ENCODE data around the gene CDK19. TPM values are rescaled to one million over a fixed set of nuclear protein-coding genes. Genes with fewer than 3 reads are reported as not detected.
A peak's percentile ranks its signal among the peaks of the same experiment; 100 is the strongest.

Gene CDK19
- total and polyA plus RNA-seq, 5 donors from 2014 or later, result 1.4 to 16.5 (median 1.6) TPM

DNA sequence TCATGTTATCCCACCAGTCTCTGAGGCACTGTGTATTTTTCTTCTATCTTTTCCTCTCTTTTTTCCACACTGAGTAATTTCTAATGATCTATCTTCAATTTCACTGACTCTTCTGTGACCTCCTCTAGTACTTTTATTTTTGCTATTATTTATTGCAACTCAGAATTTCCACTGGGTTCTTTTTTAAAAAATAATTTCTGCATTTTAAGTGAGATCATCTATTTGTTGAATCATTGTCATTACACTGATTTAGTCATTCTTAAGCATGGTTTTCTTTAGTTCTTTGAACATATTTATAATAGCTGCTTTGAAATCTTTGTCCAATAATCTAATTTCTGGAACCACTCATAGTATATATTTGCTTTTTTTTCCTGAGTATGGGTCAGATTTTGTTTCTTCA lies 242.1 kb downstream of the CDK19 start:
- Mint-ChIP-seq H3K4me3 (no peak overlapping the region), H3K36me3 (no peaks in the 10 kb centered on the region), H3K9me3 (peaks cover 0 to 1% (median 0%) of the 10 kb centered on the region in 7 donors), H3K4me1 (peaks cover 0 to 6% (median 0%) of the 10 kb centered on the region in 4 donors), H3K27me3 (peaks cover 7% of the 10 kb centered on the region), H3K27ac (no peak overlapping the region)
- ATAC-seq (ENCODE audit: low read depth in 2 of 2) (no peak), DNase-seq (no peak)
- H3K27ac ChIP-seq (ENCODE audit: insufficient read depth, low read length, poor library complexity, severe bottlenecking), result no peak overlapping the region
- no peak overlapping the region for H3K4me3 ChIP-seq (ENCODE audit: low read depth, low read length)
- no peaks in the 10 kb centered on the region for H3K4me1 ChIP-seq (ENCODE audit: control insufficient read depth, insufficient read depth, low read length, poor library complexity, severe bottlenecking)
- H3K36me3 ChIP-seq (ENCODE audit: control insufficient read depth, insufficient read depth, low read length), result no peaks in the 10 kb centered on the region
- no peaks in the 10 kb centered on the region for H3K27me3 ChIP-seq (ENCODE audit: control insufficient read depth, insufficient read depth, low read length)
- H3K9me3 ChIP-seq (ENCODE audit: control insufficient read depth in 2 of 2, low read length in 2 of 2), result no peaks in the 10 kb centered on the region

GRCh38 chr6:110567957-110568696 lies 247.1 kb downstream of the CDK19 start:
- Histone ChIP-seq H3K4me3 (ENCODE audit: low read depth, low read length) (no peak overlapping the region), H3K4me1 (ENCODE audit: control insufficient read depth, insufficient read depth, low read length, poor library complexity, severe bottlenecking) (no peaks in the 10 kb centered on the region), H3K27me3 (ENCODE audit: control insufficient read depth, insufficient read depth, low read length) (no peaks in the 10 kb centered on the region), H3K9me3 (ENCODE audit: control insufficient read depth in 2 of 2, low read length in 2 of 2) (no peaks in the 10 kb centered on the region), H3K27ac (ENCODE audit: insufficient read depth, low read length, poor library complexity, severe bottlenecking) (no peak overlapping the region), H3K36me3 (ENCODE audit: control insufficient read depth, insufficient read depth, low read length) (no peaks in the 10 kb centered on the region)
- Mint-ChIP-seq H3K27me3 (no peaks in the 10 kb centered on the region), H3K27ac (no peak overlapping the region), H3K4me1 (peaks cover 0 to 5% (median 2%) of the 10 kb centered on the region in 4 donors), H3K4me3 (no peak overlapping the region), H3K36me3 (no peaks in the 10 kb centered on the region), H3K9me3 (peaks cover 0 to 2% (median 0%) of the 10 kb centered on the region in 7 donors)
- DNase-seq (no peak), ATAC-seq (ENCODE audit: low read depth in 2 of 2) (no peak)

GRCh38 chr6:110566346-110567125 lies 248.7 kb downstream of the CDK19 start:
- H3K36me3 ChIP-seq (ENCODE audit: control insufficient read depth, insufficient read depth, low read length), result no peaks in the 10 kb centered on the region
- Mint-ChIP-seq H3K27ac (peak overlapping the region in 1 of 3 donors; percentile 7), H3K36me3 (no peaks in the 10 kb centered on the region), H3K9me3 (peaks cover 0 to 3% (median 0%) of the 10 kb centered on the region in 7 donors), H3K4me1 (peaks cover 0 to 14% (median 7%) of the 10 kb centered on the region in 4 donors), H3K4me3 (no peak overlapping the region), H3K27me3 (no peaks in the 10 kb centered on the region)
- H3K4me3 ChIP-seq (ENCODE audit: low read depth, low read length), result no peak overlapping the region
- no peaks in the 10 kb centered on the region for H3K27me3 ChIP-seq (ENCODE audit: control insufficient read depth, insufficient read depth, low read length)
- H3K4me1 ChIP-seq (ENCODE audit: control insufficient read depth, insufficient read depth, low read length, poor library complexity, severe bottlenecking), result peaks cover 4% of the 10 kb centered on the region
- H3K9me3 ChIP-seq (ENCODE audit: control insufficient read depth in 2 of 2, low read length in 2 of 2), result no peaks in the 10 kb centered on the region
- ATAC-seq (ENCODE audit: low read depth in 2 of 2), result no peak
- no peak overlapping the region for H3K27ac ChIP-seq (ENCODE audit: insufficient read depth, low read length, poor library complexity, severe bottlenecking)
- no peak for DNase-seq

DNA sequence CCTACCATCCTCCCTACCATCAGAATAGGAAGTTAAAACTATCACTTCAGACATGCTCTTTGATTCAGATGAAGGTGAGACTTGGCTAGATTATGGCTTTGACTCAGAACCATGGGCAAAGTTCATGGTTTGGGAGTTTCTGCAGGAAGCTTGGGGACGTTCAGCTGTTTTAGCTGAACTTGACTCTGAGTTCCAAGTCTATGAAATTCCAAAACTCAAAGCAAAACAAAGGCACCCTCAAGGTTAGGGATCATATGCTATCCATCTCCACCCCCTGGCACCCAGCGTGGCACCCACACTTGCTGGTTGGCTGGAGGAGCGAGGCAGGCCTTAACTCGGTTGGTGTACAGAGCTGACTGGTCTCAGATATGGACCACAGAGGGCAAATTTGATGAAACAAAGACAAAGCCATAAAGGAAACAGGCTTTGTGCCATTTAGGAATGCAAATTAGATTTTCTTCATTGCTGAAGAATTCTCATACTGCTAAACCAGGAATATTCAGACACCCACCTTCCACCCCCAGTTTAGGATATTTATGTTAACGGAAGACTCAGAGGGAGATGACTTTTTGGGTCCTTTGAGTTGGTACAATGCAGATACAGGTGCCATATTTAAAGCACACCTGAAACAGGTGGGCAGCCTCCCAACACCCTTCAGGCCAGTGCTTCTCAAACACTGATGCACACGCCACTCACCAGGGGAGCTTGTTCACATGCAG lies 250.4 kb downstream of the CDK19 start:
- ATAC-seq (ENCODE audit: low read depth in 2 of 2) (no peak), DNase-seq (no peak)
- H3K4me1 Mint-ChIP-seq, result peaks cover 8 to 31% (median 21%) of the 10 kb centered on the region in 4 donors
- no peak overlapping the region for H3K27ac ChIP-seq (ENCODE audit: insufficient read depth, low read length, poor library complexity, severe bottlenecking)
- no peak overlapping the region for H3K27ac Mint-ChIP-seq
- no peaks in the 10 kb centered on the region for H3K27me3 Mint-ChIP-seq
- no peaks in the 10 kb centered on the region for H3K36me3 ChIP-seq (ENCODE audit: control insufficient read depth, insufficient read depth, low read length)
- no peak overlapping the region for H3K4me3 ChIP-seq (ENCODE audit: low read depth, low read length)
- peaks cover 20% of the 10 kb centered on the region for H3K4me1 ChIP-seq (ENCODE audit: control insufficient read depth, insufficient read depth, low read length, poor library complexity, severe bottlenecking)
- H3K4me3 Mint-ChIP-seq, result no peak overlapping the region
- peaks cover 0 to 3% (median 0%) of the 10 kb centered on the region in 7 donors for H3K9me3 Mint-ChIP-seq
- H3K36me3 Mint-ChIP-seq, result no peaks in the 10 kb centered on the region
- H3K27me3 ChIP-seq (ENCODE audit: control insufficient read depth, insufficient read depth, low read length), result no peaks in the 10 kb centered on the region
- no peaks in the 10 kb centered on the region for H3K9me3 ChIP-seq (ENCODE audit: control insufficient read depth in 2 of 2, low read length in 2 of 2)

DNA sequence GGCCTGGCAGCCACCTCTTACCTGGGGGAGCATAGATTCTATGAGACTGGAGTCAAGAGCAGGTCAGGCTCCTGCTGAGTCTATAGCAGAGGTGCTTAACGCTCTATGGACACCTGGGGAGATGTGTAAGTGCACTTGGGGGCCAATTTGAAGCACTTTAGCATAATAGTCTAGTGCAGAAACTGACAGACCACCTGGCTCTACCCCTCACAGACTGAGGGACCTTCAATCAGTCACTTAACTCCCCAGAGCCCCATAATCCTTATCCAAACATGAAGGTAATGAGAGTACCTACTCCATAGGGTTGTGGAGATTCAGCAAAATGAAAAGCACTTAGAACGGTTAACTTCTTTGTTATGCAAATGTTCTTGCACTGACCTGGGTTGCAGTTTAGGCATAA lies 251.6 kb downstream of the CDK19 start:
- H3K9me3 Mint-ChIP-seq, result peaks cover 0 to 3% (median 0%) of the 10 kb centered on the region in 7 donors
- ATAC-seq (ENCODE audit: low read depth in 2 of 2), result no peak
- Histone ChIP-seq H3K27me3 (ENCODE audit: control insufficient read depth, insufficient read depth, low read length) (no peaks in the 10 kb centered on the region), H3K36me3 (ENCODE audit: control insufficient read depth, insufficient read depth, low read length) (no peaks in the 10 kb centered on the region), H3K27ac (ENCODE audit: insufficient read depth, low read length, poor library complexity, severe bottlenecking) (no peak overlapping the region), H3K4me1 (ENCODE audit: control insufficient read depth, insufficient read depth, low read length, poor library complexity, severe bottlenecking) (peaks cover 25% of the 10 kb centered on the region), H3K4me3 (ENCODE audit: low read depth, low read length) (no peak overlapping the region), H3K9me3 (ENCODE audit: control insufficient read depth in 2 of 2, low read length in 2 of 2) (no peaks in the 10 kb centered on the region)
- H3K27ac Mint-ChIP-seq, result peak overlapping the region in 2 of 3 donors; percentile 42 to 87
- no peak overlapping the region for H3K4me3 Mint-ChIP-seq
- H3K27me3 Mint-ChIP-seq, result no peaks in the 10 kb centered on the region
- H3K4me1 Mint-ChIP-seq, result peaks cover 8 to 38% (median 25%) of the 10 kb centered on the region in 4 donors
- DNase-seq, result no peak
- H3K36me3 Mint-ChIP-seq, result no peaks in the 10 kb centered on the region

DNA sequence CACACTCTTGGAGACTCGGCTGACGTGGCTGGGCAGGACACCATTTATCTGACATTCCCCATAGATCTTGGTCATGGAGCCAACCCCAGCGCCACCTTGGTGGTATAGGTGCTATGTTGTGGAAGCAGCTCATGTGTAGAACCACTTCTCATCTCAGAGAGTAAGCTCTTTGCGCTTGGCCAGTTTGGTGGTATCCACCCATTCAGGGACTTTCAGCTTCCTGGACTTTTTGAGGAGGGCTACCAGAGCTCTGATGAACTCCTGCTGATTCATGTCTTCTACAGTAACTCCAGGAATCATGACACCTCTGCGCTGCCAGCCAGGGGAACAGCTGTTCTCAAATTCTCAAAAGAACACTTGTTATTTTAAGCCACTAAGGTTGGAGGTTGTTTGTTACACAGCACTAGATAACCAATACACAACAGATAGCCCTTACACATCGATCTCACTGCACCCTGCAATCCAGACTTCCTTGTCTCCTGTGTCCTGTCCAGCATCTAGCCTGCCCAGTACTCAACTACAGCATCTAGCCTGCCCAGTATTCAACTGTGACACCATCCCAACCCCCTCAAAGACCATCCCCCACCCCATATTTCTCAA lies 252.9 kb downstream of the CDK19 start:
- Mint-ChIP-seq H3K27me3 (no peaks in the 10 kb centered on the region), H3K4me1 (peaks cover 8 to 39% (median 28%) of the 10 kb centered on the region in 4 donors), H3K36me3 (no peaks in the 10 kb centered on the region), H3K27ac (peak overlapping the region; percentile 28 to 83 (median 82)), H3K4me3 (no peak overlapping the region), H3K9me3 (peaks cover 0 to 3% (median 0%) of the 10 kb centered on the region in 7 donors)
- Histone ChIP-seq H3K9me3 (ENCODE audit: control insufficient read depth in 2 of 2, low read length in 2 of 2) (no peaks in the 10 kb centered on the region), H3K27ac (ENCODE audit: insufficient read depth, low read length, poor library complexity, severe bottlenecking) (no peak overlapping the region), H3K36me3 (ENCODE audit: control insufficient read depth, insufficient read depth, low read length) (no peaks in the 10 kb centered on the region), H3K4me1 (ENCODE audit: control insufficient read depth, insufficient read depth, low read length, poor library complexity, severe bottlenecking) (peaks cover 25% of the 10 kb centered on the region), H3K4me3 (ENCODE audit: low read depth, low read length) (no peak overlapping the region), H3K27me3 (ENCODE audit: control insufficient read depth, insufficient read depth, low read length) (no peaks in the 10 kb centered on the region)
- DNase-seq (no peak), ATAC-seq (ENCODE audit: low read depth in 2 of 2) (no peak)

GRCh38 chr6:110561696-110562095 lies 253.6 kb downstream of the CDK19 start:
- Mint-ChIP-seq H3K36me3 (no peaks in the 10 kb centered on the region), H3K4me3 (no peak overlapping the region), H3K4me1 (peaks cover 8 to 39% (median 28%) of the 10 kb centered on the region in 4 donors), H3K9me3 (peaks cover 0 to 3% (median 0%) of the 10 kb centered on the region in 7 donors), H3K27me3 (peaks cover 3% of the 10 kb centered on the region), H3K27ac (peak overlapping the region in 2 of 3 donors; percentile 83 to 85)
- Histone ChIP-seq H3K36me3 (ENCODE audit: control insufficient read depth, insufficient read depth, low read length) (no peaks in the 10 kb centered on the region), H3K4me1 (ENCODE audit: control insufficient read depth, insufficient read depth, low read length, poor library complexity, severe bottlenecking) (peaks cover 25% of the 10 kb centered on the region), H3K4me3 (ENCODE audit: low read depth, low read length) (no peak overlapping the region), H3K27me3 (ENCODE audit: control insufficient read depth, insufficient read depth, low read length) (no peaks in the 10 kb centered on the region), H3K27ac (ENCODE audit: insufficient read depth, low read length, poor library complexity, severe bottlenecking) (no peak overlapping the region), H3K9me3 (ENCODE audit: control insufficient read depth in 2 of 2, low read length in 2 of 2) (no peaks in the 10 kb centered on the region)
- ATAC-seq (ENCODE audit: low read depth in 2 of 2) (no peak), DNase-seq (peak in 1 of 3 donors; percentile 30)
